ENCODE results near the gene ARSJ.

DNA sequence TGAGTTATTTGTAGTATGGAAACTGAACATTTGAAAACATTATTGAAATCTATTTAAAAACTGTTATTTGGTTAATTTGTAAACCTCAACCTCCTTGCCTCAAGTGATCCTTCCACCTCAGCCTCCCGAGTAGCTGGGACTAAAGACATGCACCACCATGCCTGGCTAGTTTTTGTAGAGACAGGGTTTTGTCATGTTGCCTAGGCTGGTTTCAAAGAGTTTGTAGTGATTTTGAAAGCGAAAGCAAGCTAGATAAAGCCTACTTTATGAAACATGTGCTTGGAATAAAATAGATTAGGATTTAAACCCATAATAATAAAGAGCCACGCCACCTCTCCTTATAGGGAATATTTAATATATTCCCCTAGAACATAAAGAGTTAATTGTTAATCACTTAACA is 23.5 kb downstream of the ARSJ start:
- no peak for TF ChIP-seq EZH2phosphoT487 (IDR thresholded peaks at IDR 0.05; ENCODE audit: borderline replicate concordance, low read length)
- TF ChIP-seq, protein P1, sequence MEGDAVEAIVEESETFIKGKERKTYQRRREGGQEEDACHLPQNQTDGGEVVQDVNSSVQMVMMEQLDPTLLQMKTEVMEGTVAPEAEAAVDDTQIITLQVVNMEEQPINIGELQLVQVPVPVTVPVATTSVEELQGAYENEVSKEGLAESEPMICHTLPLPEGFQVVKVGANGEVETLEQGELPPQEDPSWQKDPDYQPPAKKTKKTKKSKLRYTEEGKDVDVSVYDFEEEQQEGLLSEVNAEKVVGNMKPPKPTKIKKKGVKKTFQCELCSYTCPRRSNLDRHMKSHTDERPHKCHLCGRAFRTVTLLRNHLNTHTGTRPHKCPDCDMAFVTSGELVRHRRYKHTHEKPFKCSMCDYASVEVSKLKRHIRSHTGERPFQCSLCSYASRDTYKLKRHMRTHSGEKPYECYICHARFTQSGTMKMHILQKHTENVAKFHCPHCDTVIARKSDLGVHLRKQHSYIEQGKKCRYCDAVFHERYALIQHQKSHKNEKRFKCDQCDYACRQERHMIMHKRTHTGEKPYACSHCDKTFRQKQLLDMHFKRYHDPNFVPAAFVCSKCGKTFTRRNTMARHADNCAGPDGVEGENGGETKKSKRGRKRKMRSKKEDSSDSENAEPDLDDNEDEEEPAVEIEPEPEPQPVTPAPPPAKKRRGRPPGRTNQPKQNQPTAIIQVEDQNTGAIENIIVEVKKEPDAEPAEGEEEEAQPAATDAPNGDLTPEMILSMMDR (conservative IDR thresholded peaks at IDR 0.05; ENCODE audit: low read depth, low read length) = no peak
